NCI-H1105 (cell line): ENCODE measurements around the gene GINS2.
A peak's percentile ranks its signal among the peaks of the same experiment; 100 is the strongest.

Experiments used
- DNase-seq: peaks from one replicate; lab custom pipeline; 2025; lab: John Stamatoyannopoulos, UW

The GINS2 gene

GRCh38 chr16:85653290-85653891 is 35.4 kb downstream of the GINS2 start:
- DNase-seq, result no peak

DNA sequence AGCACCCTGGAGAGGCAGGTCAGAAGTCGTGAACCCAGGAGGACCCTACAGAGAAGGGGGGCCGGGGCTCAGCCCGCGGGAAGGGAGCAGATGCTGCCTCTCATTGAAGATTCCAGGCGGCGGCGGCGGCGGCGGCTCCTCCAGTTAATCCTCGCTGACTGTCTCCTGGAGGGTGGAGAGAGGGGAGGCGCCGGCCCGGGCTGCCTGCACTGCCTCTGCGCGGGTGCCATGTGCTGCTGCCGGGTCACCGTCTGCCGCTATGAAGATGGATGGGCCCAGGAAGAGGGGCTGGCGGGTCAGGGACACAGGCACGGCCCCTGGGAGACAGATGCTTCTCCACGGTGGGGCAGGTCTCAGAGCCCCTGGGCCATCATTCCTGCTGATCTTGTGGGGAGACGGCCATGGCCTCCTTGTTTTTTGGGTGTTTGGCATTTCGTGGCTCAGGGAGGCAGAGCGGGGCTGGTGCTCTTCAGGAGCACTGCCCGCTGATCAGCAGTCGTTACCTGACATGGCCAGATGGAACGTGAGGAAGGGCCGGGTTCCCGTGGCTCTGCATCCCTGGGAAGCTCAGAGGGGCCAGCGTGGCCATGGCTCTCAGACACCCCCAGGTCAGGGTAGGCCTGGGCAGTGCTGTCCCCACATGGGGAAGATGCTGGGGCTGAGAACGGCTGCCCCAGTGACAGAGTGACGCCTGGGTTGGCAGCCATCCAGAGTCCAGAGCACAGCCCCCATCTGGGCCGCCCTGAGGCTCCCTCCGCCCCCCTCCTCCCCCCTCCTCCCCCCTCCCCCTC is 36.1 kb downstream of the GINS2 start:
- peak; percentile 47 for DNase-seq

DNA sequence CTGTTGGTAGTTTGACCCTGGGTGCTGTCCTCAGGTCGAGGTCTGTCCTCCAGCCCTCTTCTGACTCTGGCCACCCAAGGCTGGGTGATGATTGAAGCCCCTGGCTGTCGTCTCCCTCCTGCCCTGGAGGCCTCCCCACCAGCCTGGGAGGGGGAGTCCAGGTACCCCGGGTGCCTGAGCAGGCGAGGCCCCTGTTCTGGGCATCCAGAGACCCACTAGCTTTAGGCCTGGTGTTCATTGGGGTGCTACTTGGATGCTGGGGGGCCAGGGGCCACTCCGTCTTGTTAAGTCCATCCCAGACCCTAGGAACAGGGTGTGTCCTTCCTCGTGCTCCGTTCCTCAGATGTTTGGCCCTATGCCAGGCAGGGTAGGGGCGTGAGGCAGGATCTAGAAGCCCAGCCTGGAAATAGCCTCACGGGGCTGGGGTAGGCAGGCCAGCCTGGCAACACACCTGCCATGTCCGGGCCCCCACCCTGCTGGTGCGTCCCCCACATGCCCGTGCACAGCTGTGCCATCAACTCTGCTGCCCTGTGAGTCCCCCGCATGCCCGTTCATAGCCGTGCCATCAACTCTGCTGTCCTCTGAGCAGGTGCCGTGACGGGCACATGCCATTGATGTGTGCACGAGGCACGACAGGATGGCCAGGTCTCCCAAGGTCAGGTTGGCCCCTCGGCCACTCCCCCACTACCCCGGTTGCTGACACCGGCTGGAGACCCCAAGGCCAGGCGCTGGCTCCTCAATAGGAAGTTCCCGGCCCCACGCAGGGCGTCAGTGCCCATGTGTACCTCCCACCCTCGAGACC is 36.9 kb downstream of the GINS2 start:
- DNase-seq, result no peak

GRCh38 chr16:85650844-85651628 is 37.7 kb downstream of the GINS2 start:
- DNase-seq, result no peak

GRCh38 chr16:85650135-85650843 is 38.5 kb downstream of the GINS2 start:
- no peak for DNase-seq

GRCh38 chr16:85649411-85650134 is 39.2 kb downstream of the GINS2 start:
- peak; percentile 76 for DNase-seq

GRCh38 chr16:85648805-85649204 is 39.9 kb downstream of the GINS2 start:
- no peak for DNase-seq

DNA sequence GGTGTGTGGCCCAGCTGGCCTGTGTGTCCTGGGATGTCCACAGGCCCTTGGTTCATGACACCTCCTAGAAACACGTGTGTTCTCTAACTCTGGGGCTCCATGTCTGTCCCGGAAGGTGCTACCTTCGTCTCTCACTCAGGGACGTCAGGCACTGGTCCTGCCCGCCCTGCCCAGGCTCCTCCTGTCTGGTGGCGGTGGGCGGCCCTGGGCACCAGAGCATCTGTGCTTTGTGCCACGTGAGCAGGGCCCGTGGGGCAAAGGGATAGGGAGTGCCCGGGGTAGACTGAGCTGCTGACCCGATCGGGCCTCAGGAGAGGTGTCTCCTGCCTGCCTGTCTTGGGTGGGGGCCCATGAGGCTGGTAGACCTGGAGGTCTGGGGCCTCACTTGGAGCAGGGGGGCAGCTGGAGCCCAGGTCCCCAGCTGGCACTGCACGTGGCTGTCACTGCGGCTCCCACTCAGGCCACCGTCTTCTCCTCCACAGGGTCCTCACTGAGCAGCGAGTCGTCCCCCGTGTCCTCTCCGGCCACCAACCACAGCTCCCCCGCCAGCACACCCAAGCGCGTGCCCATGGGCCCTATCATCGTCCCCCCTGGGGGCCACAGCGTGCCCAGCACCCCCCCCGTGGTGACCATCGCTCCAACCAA is 40.6 kb downstream of the GINS2 start:
- DNase-seq, result no peak

- no peak for DNase-seq
These were observed 41.8 kb downstream of the GINS2 start for GRCh38 chr16:85646976-85647375.

- no peak for DNase-seq
These were observed 42.3 kb downstream of the GINS2 start for GRCh38 chr16:85646358-85646907.

DNA sequence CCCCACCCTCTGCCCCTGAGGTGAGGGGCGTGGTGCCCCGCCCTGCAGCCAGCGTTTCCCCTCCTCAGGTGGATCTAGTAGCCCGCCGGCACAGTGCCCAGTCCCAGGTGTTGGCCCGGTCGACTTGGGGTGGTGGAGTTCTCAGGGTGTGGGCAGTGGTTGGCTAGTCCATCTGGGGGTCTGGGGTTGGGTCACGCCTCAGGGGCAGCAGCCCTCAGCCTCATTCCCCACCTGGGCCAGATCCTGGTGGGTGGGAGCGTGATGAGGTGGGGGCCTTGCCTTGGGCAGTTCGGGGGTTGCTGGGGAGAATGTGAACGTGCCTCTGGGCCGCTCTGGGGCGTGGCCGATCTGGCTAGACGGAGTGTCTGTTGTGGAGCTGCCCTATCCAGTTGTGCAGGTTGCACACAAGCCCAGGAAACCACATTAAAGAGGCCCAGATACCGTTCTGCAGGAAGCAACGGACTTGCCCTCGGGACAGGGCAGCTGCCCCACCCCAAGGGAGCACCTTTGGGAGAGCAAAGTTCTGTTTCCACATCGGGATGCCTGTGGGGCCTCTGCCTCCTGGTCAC is 43.6 kb downstream of the GINS2 start:
- no peak for DNase-seq

DNA sequence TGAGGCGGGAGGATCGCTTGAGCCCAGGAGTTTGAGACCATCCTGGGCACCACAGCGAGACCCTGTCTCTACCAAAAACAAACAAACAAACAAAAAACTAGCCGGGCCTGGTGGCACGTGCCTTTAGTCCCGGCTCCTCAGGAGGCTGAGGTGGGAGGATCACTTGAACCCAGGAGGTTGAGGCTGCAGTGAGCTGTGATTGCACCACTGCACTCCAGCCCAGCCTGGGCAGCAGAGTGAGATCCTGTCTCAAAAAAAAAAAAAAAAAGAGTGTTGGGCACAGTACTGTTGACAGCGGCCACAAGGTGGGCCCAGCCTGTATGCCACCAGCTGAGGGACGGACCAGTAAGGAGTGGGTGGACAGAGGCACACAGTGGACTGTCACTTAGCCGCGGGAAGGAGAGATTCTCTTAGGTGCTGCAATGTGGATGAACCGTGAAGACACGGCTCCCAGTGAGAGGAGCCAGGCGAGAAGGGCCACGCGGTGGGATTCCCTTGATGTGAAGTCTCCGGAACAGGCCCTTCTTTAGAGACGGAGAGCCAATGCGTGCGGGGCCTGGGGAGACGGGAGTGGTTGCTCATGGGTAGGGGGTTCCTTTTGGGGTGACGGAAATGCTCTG is 44.6 kb downstream of the GINS2 start:
- no peak for DNase-seq

GRCh38 chr16:85643631-85644030 is 45.1 kb downstream of the GINS2 start:
- no peak for DNase-seq

DNA sequence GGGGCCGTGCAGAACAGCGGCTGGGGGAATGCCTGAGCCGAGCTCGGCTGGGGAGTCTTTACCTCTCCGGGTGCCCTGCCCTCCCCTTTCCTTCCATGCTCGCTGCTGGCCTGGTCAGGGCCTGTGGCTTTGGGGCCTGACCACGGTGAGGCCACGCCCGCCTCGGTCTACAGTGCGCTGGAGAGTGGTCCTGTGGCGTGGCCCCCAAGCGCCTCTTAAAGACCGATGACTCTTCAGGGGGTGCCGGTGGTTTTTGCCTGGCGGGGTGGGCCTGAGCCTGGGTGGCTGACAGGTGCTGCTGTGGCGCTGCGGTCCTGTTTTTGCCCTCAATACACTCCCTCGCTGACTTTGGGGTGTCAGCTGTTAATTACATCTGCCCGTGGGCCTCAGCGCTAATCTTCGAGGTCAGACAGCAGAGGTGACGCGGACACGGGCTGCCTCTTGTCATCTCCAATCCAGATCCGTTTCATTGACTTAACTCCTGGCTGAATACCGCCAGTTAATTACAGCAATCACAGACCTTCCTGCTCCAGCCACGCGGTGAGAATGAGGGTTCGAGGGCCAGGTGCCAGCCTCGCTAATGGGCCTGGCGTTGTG is 45.9 kb downstream of the GINS2 start:
- DNase-seq, result peak; percentile 63

- no peak for DNase-seq
These were observed 47.0 kb downstream of the GINS2 start for GRCh38 chr16:85641776-85642176.

DNA sequence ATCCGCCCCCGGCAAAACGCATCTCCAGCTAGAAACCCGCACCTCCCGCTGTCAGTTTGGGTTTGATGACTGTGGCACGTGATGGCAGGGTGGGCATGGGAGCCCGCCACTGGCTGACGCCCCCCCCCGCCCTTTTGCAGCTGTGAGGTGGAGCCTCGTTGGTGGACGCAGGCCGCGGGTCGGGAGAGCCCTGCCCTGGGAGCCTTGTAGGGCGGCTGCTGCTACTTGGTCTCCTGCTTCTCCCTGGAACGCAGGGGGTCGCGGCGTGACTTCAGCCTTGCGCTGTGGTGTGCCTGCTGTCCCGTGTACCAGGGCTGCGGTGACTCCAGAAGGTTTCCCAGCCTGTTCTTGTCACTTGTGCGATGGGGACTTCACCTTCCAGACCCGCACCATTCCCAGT is 47.4 kb downstream of the GINS2 start:
- DNase-seq, result no peak

- no peak for DNase-seq
These were observed 48.2 kb downstream of the GINS2 start for GRCh38 chr16:85640585-85640984.

DNA sequence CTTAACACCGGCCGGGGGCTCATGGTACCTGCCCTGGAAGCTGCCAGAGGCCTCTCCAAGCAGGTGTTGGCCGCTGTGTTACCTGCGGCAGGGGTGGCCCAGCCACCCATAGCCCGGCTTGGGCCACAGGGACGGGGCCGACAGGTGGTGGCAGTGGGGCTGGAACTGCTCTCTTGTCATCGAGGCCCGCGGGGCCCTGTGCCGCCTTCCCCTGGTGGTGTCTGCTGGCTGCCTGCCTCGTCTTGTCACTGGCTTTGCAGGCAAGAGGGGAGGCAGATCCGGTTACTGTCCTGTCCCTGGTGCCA is 48.5 kb downstream of the GINS2 start:
- no peak for DNase-seq
